Caco-2 (cell line): ENCODE measurements around the gene BPIFB2. TPM values are rescaled to one million over a fixed set of nuclear protein-coding genes. Genes with fewer than 3 reads are reported as not detected.

Experiments
- BruUV-seq: library from RNA; stranded (reverse); fragments of 400-500 nt; replicated peaks from 2 replicates; lab custom pipeline; 2021; lab: Mats Ljungman, UMichigan
- CTCF ChIA-PET: fragments of 300-600 bp; sonication (Branson Sonifier 250); formaldehyde crosslinking; loops from one replicate; lab custom pipeline; 2022; ENCODE audit warnings: antibody characterized with exemption; lab: Charles Lee
- POLR2A ChIA-PET: fragments of 300-600 bp; sonication (Branson Sonifier 250); formaldehyde crosslinking; loops from one replicate; lab custom pipeline; 2022; ENCODE audit warnings: antibody characterized with exemption; lab: Charles Lee
- DNase-seq, 2 experiments: peaks; one replicate each; pipeline versions ENCODE4 v3.0.0 to v3.0.0-alpha.2; 2020 to 2022
- H3K27me3 ChIP-seq: replicated peaks from 2 replicates; pipeline ENCODE4 v1.6.0; 2011; ENCODE audit warnings: low read length; ENCODE audit not compliant: control insufficient read depth, insufficient read depth
- H3K36me3 ChIP-seq: 2 replicates; pipeline ENCODE4 v1.5.1; 2011; ENCODE audit warnings: low read length; ENCODE audit not compliant: control insufficient read depth, insufficient read depth
- H3K4me1 ChIP-seq: fragments of 250-450 bp; sonication (Bioruptor Pico); 2 replicates; pipeline ENCODE4 v1.5.1; 2020; ENCODE audit warnings: mild to moderate bottlenecking
- H3K4me3 ChIP-seq: 2 replicates; pipeline ENCODE4 v1.5.1; 2011; ENCODE audit warnings: low read depth, mild to moderate bottlenecking, control low read depth, low read length
- H3K9me3 ChIP-seq: fragments of 250-450 bp; sonication (Bioruptor Pico); 2 replicates; pipeline ENCODE4 v1.5.1; 2020; ENCODE audit warnings: mild to moderate bottlenecking, moderate library complexity
- H3K27ac Mint-ChIP-seq: one replicate; pipeline ENCODE4 v1.8.0; 2022; ENCODE audit warnings: mixed read lengths; ENCODE audit not compliant: unreplicated experiment
- H3K27me3 Mint-ChIP-seq: one replicate; pipeline ENCODE4 v1.8.0; 2022; ENCODE audit warnings: mixed read lengths; ENCODE audit not compliant: insufficient read depth, unreplicated experiment
- H3K36me3 Mint-ChIP-seq: one replicate; pipeline ENCODE4 v1.8.0; 2022; ENCODE audit warnings: mild to moderate bottlenecking, mixed read lengths; ENCODE audit not compliant: insufficient read depth, unreplicated experiment
- H3K4me1 Mint-ChIP-seq: one replicate; pipeline ENCODE4 v1.8.0; 2022; ENCODE audit warnings: low read depth, mixed read lengths; ENCODE audit not compliant: unreplicated experiment
- H3K4me3 Mint-ChIP-seq: one replicate; pipeline ENCODE4 v1.8.0; 2022; ENCODE audit warnings: mild to moderate bottlenecking, moderate library complexity, mixed read lengths; ENCODE audit not compliant: unreplicated experiment
- H3K9me3 Mint-ChIP-seq: one replicate; pipeline ENCODE4 v1.8.0; 2022; ENCODE audit warnings: mixed read lengths; ENCODE audit not compliant: unreplicated experiment
- intact Hi-C: fragments of 100-400 bp; cut with micrococcal nuclease; formaldehyde crosslinking; loops from one replicate; pipeline ENCODE4 v1.10.0; 2022; ENCODE audit not compliant: unreplicated experiment
- total RNA-seq: library from RNA; stranded (reverse); gene quantifications from 2 replicates; pipeline ENCODE4 v1.2.3, GENCODE V29; 2022
- TF ChIP-seq, protein P1 (sequence below), 2 experiments: fragments of 200-600 bp in 1 of 2; IDR thresholded peaks; 1 replicate in 1 of 2; 2 replicates in 1 of 2; pipeline versions ENCODE4 v1.5.1 to v1.8.0; 2011 to 2022; ENCODE audit warnings: antibody characterized with exemption in 1 of 2, control low read depth in 1 of 2, inconsistent platforms in 1 of 2, low read depth in 1 of 2, low read length in 1 of 2, mild to moderate bottlenecking in 1 of 2, moderate library complexity in 1 of 2; ENCODE audit not compliant: insufficient read depth in 1 of 2, severe bottlenecking in 1 of 2, unreplicated experiment in 1 of 2

The BPIFB2 gene
- total RNA-seq, 1 experiment from 2014 or later, result not detected

DNA sequence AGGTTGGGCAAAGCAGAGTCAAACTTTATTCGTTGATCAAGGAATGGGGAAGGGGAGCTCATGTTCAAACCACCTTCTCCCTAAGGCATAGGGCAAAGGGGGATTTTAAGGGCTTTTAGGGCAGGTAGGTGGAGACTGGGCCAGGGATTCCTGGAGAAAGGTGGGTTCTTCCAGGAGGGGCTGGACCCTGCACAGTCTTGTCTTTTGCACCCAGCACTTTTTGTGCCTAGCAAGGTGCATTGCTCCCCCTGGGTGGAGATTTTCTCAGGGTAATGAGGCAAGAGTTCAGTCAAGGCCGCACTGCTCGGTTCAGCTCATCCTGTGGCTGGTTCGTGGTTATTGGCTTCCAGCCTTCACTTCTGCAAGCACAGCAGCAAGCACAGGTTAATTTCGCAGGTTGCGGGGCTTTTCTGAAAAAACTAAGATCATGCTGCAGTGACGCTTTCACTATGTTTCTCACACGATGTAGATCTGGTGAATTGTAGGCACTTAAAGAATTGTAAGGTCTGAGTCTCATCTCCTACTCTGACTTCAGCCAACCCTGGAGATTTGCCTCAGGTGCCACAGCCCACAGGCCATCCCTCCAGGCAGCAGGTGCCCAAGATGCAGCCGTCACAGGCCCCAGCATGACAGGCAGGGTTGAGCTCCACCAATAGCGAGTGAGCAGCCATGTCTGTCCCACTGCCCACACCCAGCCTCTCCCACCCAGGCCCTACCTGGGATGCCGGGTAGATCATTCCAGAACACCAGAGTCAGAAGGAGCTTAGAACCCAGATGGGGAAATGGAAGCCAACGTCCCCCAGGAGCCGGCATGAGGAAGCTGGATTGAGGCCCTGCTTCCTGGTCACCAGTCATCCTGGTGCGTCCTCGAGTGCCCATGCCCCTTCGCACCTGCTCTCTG, 40.4 kb upstream of the BPIFB2 start:
- H3K4me3 ChIP-seq, result no peak overlapping the region
- peak in 1 of 2 experiments; percentile 43 for DNase-seq
- Mint-ChIP-seq H3K9me3 (no peaks in the 10 kb centered on the region), H3K36me3 (no peaks in the 10 kb centered on the region), H3K4me1 (no peaks in the 10 kb centered on the region), H3K4me3 (no peak overlapping the region), H3K27me3 (peaks cover 12% of the 10 kb centered on the region), H3K27ac (no peak overlapping the region)
- intact Hi-C loops, result no loop called here
- ChIA-PET CTCF (no interaction called here), POLR2A (no interaction called here)
- no peaks in the 10 kb centered on the region; the same call in 1 of the 2 replicates for H3K27me3 ChIP-seq
- no peaks in the 10 kb centered on the region for H3K36me3 ChIP-seq
- TF ChIP-seq, protein P1, sequence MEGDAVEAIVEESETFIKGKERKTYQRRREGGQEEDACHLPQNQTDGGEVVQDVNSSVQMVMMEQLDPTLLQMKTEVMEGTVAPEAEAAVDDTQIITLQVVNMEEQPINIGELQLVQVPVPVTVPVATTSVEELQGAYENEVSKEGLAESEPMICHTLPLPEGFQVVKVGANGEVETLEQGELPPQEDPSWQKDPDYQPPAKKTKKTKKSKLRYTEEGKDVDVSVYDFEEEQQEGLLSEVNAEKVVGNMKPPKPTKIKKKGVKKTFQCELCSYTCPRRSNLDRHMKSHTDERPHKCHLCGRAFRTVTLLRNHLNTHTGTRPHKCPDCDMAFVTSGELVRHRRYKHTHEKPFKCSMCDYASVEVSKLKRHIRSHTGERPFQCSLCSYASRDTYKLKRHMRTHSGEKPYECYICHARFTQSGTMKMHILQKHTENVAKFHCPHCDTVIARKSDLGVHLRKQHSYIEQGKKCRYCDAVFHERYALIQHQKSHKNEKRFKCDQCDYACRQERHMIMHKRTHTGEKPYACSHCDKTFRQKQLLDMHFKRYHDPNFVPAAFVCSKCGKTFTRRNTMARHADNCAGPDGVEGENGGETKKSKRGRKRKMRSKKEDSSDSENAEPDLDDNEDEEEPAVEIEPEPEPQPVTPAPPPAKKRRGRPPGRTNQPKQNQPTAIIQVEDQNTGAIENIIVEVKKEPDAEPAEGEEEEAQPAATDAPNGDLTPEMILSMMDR (IDR thresholded peaks at IDR 0.05; ENCODE audit: insufficient read depth in 1 of 2, low read depth in 1 of 2, low read length in 1 of 2, severe bottlenecking in 1 of 2, unreplicated experiment in 1 of 2), result no peak
- H3K9me3 ChIP-seq, result no peaks in the 10 kb centered on the region
- no peaks in the 10 kb centered on the region for H3K4me1 ChIP-seq
- no TSS peak for BruUV-seq

DNA sequence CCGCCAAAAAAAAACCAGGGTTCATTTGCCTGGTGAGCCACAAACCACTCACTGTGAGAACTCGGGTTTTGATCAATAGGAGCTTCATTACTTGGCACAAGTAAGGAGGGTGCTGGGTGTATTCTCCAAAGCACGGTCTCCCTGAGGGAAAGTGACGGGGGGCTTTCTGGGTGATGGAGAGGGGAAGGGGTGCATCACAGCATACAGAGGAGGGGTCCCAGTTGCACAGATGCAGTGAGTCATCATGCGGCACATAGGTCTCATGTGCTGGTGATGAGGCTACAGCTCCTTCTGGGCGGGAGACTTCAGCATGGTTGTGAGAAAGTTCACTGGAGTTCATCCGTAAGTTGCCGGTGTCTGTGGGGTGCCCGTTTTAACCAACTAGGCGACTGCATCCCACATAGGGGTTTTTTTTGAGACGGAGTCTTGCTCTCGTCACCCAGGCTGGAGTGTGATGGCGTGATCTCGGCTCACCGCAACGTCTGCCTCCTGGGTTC, 39.5 kb upstream of the BPIFB2 start:
- Histone ChIP-seq H3K4me3 (no peak overlapping the region), H3K9me3 (no peaks in the 10 kb centered on the region), H3K4me1 (no peaks in the 10 kb centered on the region), H3K36me3 (no peaks in the 10 kb centered on the region), H3K27me3 (no peaks in the 10 kb centered on the region; the same call in 1 of the 2 replicates)
- intact Hi-C loops, result no loop called here
- Mint-ChIP-seq H3K27ac (no peak overlapping the region), H3K4me1 (no peaks in the 10 kb centered on the region), H3K4me3 (no peak overlapping the region), H3K9me3 (no peaks in the 10 kb centered on the region), H3K36me3 (no peaks in the 10 kb centered on the region), H3K27me3 (peaks cover 12% of the 10 kb centered on the region)
- ChIA-PET POLR2A (interaction anchor here (0.5 kb wide), 1 partner anchor 36 kb away, joined by 3 read pairs; the partner anchor contains the start of gene SUN5), CTCF (no interaction called here)
- peak in 1 of 2 experiments; percentile 34 for DNase-seq
- TF ChIP-seq, protein P1 (IDR thresholded peaks at IDR 0.05; ENCODE audit: insufficient read depth in 1 of 2, low read depth in 1 of 2, low read length in 1 of 2, severe bottlenecking in 1 of 2, unreplicated experiment in 1 of 2), result no peak
- no TSS peak for BruUV-seq

DNA sequence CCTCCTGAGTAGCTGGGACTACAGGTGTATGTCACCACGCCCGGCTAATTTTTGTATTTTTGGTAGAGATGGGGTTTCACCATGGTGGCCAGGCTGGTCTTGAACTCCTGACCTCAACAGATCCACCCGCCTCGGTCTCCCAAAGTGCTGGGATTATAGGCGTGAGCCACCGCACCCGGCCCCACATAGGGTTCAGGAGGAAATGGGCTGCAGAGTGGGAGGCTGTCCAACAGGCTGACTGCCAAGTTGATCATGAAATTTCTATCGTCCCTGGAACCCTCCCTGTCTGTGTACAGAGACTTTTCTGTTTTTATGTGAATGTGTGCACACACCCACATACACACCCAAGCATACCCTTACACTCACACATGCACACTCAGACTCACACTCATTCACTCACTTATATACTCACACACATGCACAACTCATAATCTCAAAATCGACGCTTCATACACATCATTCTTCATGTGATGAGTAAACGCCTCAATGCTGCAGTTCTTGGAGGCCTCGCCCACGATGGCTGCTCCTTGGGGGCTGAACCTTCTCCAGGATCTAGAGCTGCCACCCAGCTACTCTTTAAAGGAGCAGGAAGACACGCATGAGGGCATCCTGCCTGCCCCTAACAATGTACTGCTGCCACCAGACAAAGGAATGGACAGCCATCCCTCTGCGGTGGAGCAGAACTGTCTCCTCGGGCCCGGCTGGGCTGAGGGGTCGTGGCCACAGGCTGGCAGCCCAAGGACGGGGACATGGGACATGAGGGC, 38.8 kb upstream of the BPIFB2 start:
- peak in 1 of 2 experiments; percentile 33 for DNase-seq
- Histone ChIP-seq H3K9me3 (no peaks in the 10 kb centered on the region), H3K4me1 (no peaks in the 10 kb centered on the region), H3K27me3 (no peaks in the 10 kb centered on the region; the same call in 1 of the 2 replicates), H3K36me3 (no peaks in the 10 kb centered on the region), H3K4me3 (no peak overlapping the region)
- Mint-ChIP-seq H3K4me3 (no peak overlapping the region), H3K4me1 (no peaks in the 10 kb centered on the region), H3K36me3 (no peaks in the 10 kb centered on the region), H3K9me3 (no peaks in the 10 kb centered on the region), H3K27me3 (peaks cover 11% of the 10 kb centered on the region), H3K27ac (no peak overlapping the region)
- POLR2A ChIA-PET, result interaction anchor here (0.5 kb wide), 1 partner anchor 36 kb away, joined by 3 read pairs; the partner anchor contains the start of gene SUN5
- CTCF ChIA-PET, result no interaction called here
- intact Hi-C loops, result no loop called here
- no TSS peak for BruUV-seq
- TF ChIP-seq, protein P1 (IDR thresholded peaks at IDR 0.05; ENCODE audit: insufficient read depth in 1 of 2, low read depth in 1 of 2, low read length in 1 of 2, severe bottlenecking in 1 of 2, unreplicated experiment in 1 of 2), result no peak
